AG09309 (cell line): ENCODE results near the gene RADIL.

Experiments used
- DNase-seq: peaks from one replicate; pipeline ENCODE4 v3.0.0-alpha.2; 2010; ENCODE audit warnings: low read depth
- H3K4me3 ChIP-seq: 2 replicates; pipeline ENCODE4 v1.5.1; 2011; ENCODE audit warnings: mild to moderate bottlenecking, low read depth, low read length, moderate library complexity; ENCODE audit not compliant: control insufficient read depth
- TF ChIP-seq, protein P1 (sequence below): IDR thresholded peaks from 2 replicates; pipeline ENCODE4 v1.5.1; 2011; ENCODE audit warnings: mild to moderate bottlenecking, low read depth, low read length, inconsistent platforms; ENCODE audit not compliant: insufficient read depth, control insufficient read depth; ENCODE audit errors: missing control alignments

Gene RADIL

GRCh38 chr7:4916113-4916512, 32.6 kb upstream of the RADIL start:
- TF ChIP-seq, protein P1, sequence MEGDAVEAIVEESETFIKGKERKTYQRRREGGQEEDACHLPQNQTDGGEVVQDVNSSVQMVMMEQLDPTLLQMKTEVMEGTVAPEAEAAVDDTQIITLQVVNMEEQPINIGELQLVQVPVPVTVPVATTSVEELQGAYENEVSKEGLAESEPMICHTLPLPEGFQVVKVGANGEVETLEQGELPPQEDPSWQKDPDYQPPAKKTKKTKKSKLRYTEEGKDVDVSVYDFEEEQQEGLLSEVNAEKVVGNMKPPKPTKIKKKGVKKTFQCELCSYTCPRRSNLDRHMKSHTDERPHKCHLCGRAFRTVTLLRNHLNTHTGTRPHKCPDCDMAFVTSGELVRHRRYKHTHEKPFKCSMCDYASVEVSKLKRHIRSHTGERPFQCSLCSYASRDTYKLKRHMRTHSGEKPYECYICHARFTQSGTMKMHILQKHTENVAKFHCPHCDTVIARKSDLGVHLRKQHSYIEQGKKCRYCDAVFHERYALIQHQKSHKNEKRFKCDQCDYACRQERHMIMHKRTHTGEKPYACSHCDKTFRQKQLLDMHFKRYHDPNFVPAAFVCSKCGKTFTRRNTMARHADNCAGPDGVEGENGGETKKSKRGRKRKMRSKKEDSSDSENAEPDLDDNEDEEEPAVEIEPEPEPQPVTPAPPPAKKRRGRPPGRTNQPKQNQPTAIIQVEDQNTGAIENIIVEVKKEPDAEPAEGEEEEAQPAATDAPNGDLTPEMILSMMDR, result no peak
- DNase-seq, result no peak
- H3K4me3 ChIP-seq, result no peak overlapping the region

DNA sequence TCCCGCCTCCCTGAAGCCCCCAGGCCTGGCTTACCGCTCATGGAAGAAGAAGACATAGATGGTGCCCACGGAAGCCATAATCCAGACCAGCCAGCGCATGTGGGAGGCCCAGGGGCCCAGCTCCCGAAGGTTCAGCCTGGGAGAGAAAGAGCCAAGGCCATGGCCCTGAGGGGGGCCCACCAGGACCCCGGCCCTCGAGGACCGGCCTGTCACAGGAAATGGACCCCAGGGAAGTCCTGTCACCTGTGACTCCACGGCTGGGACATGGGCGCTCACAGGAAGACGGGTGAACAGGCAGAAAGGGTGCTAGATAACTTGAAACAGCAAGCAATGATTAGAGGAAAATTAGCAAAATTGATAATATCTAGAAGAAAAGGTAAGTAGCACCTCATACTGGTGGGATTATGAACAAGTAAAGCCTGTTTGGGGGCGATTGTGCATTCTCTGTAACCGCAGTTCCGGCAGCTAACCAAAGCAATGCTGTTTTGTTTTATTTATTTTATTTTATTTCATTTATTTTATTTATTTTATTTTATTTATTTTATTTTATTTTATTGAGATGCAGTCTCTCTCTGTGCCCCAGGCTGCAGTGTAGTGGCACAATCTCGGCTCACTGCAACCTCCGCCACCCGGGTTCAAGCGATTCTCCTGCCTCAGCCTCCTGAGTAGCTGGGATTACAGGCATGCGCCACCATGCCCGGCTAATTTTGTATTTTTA, 27.8 kb upstream of the RADIL start:
- no peak overlapping the region for H3K4me3 ChIP-seq
- TF ChIP-seq, protein P1, result no peak
- DNase-seq, result no peak

GRCh38 chr7:4906682-4907081, 23.2 kb upstream of the RADIL start:
- TF ChIP-seq, protein P1, result no peak
- H3K4me3 ChIP-seq, result no peak overlapping the region
- no peak for DNase-seq

GRCh38 chr7:4905171-4905570, 21.7 kb upstream of the RADIL start:
- no peak overlapping the region for H3K4me3 ChIP-seq
- DNase-seq, result no peak

DNA sequence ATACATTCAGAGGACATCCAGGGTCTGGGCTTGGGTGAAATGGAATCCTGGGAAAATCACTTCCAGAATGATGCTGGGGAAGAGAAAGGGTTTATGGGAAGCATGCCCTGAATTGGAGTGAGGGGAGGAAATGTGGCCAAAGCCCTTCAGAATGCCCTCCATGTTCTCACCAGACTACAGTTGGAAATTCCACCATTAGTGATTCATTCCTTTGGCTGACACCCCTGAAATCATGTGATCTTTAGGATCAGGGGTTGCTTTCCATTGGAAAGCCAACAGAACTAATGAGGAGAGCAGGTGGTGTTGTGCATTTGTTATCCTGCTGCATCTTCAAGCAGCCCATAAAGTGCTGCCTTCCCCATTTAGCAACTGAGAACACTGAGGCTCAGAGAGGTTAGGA, 20.8 kb upstream of the RADIL start:
- H3K4me3 ChIP-seq, result no peak overlapping the region
- TF ChIP-seq, protein P1, result no peak
- DNase-seq, result no peak

More at GRCh38 chr7:4905171-4905570, 21.7 kb upstream of the RADIL start:
- TF ChIP-seq, protein P1, result no peak

GRCh38 chr7:4895766-4896165, 12.2 kb upstream of the RADIL start:
- TF ChIP-seq, protein P1, result no peak
- no peak for DNase-seq
- no peak overlapping the region for H3K4me3 ChIP-seq
